ENCODE measurements around the gene SLC8A3. TPM values are rescaled to one million over a fixed set of nuclear protein-coding genes. Genes with fewer than 3 reads are reported as not detected.

SLC8A3 gene
- total and polyA plus RNA-seq, 10 of the 15 experiments (the other 5 are each of a cell fraction or from before 2014, with no cell fraction given), result 0.04 to 0.17 (median 0.13) TPM; not detected in 3

GRCh38 chr14:70048313-70048654 lies 140.5 kb downstream of the SLC8A3 start (continued):
- no peak for TF ChIP-seq ZBTB40 (IDR thresholded peaks at IDR 0.05; ENCODE audit: borderline replicate concordance)
- TF ChIP-seq CBX5 (IDR thresholded peaks at IDR 0.05; ENCODE audit: low read depth), result no peak
- no peak for TF ChIP-seq CREM (IDR thresholded peaks at IDR 0.05; ENCODE audit: low read depth)
- no peak for TF ChIP-seq BRCA1 (IDR thresholded peaks at IDR 0.05; ENCODE audit: low read depth, low read length)
- TF ChIP-seq HDAC6 (IDR thresholded peaks at IDR 0.05; ENCODE audit: unreplicated experiment), result no peak
- no peak for TF ChIP-seq TBL1XR1 (IDR thresholded peaks at IDR 0.05; ENCODE audit: low read depth, low read length)

- no peaks in the 10 kb centered on the region for H3K27me3 ChIP-seq (replicated peaks in 1 of 2; ENCODE audit: control insufficient read depth in 2 of 2, insufficient read depth in 2 of 2, low read length in 1 of 2)
- no peak overlapping the region for H3K4me3 ChIP-seq
- TF ChIP-seq CBX3 (IDR thresholded peaks at IDR 0.05; ENCODE audit: borderline replicate concordance, low read depth) (no peak), ZBED1 (IDR thresholded peaks at IDR 0.05; ENCODE audit: borderline replicate concordance) (no peak), ZNF24 (IDR thresholded peaks at IDR 0.05) (no peak)
- POLR2A ChIA-PET, result no interaction called here
- CTCF ChIA-PET, result interaction anchor here (1.2 to 1.9 kb wide), 2 partner anchors 26 to 28 kb away, joined by 3 to 10 read pairs; no protein-coding TSS in a partner anchor
- intact Hi-C loops (cut with micrococcal nuclease; ENCODE audit: unreplicated experiment), result loop anchor here (10.0 kb wide), 1 partner anchor 767 kb away; no protein-coding TSS in a partner anchor
- SMC1A ChIA-PET (ENCODE audit: uncharacterized antibody, unreplicated experiment), result interaction anchor here (1.3 kb wide), 1 partner anchor 31 kb away, joined by 3 read pairs; no protein-coding TSS in a partner anchor
- DNase-seq (ENCODE audit: low read depth, low spot score), result no peak
- in situ Hi-C loops (cut with MboI), result no loop called here
- WGBS (ENCODE audit: insufficient coverage, insufficient replicate concordance, low lambda C conversion rate, missing lambda C conversion rate), result 29% methylated on average over 3 of the region's 3 CpGs
- H3K4me1 ChIP-seq (ENCODE audit: control insufficient read depth, insufficient read depth, low read length), result no peaks in the 10 kb centered on the region
- no peak overlapping the region for H3K27ac ChIP-seq (ENCODE audit: control insufficient read depth, insufficient read depth)
- no peaks in the 10 kb centered on the region for H3K9me3 ChIP-seq (replicated peaks; ENCODE audit: control insufficient read depth, insufficient read depth, low read length)
- H3K36me3 ChIP-seq (ENCODE audit: control insufficient read depth in 2 of 2, insufficient read depth in 2 of 2, low read length in 1 of 2), result no peaks in the 10 kb centered on the region
- no TSS peak for BruUV-seq (replicated peaks)
- RAD21 ChIA-PET (ENCODE audit: unreplicated experiment), result interaction anchor here (1.2 kb wide), 1 partner anchor 26 kb away, joined by 3 read pairs; no protein-coding TSS in a partner anchor
- ATAC-seq, result no peak
- no peaks in the 10 kb centered on the region for H4K20me1 ChIP-seq (ENCODE audit: control insufficient read depth, insufficient read depth)
- no peak overlapping the region for H3K9ac ChIP-seq (ENCODE audit: control insufficient read depth, insufficient read depth, low read length)
- no peak overlapping the region for H3K4me2 ChIP-seq (ENCODE audit: control insufficient read depth, insufficient read depth)
- H2AFZ ChIP-seq (ENCODE audit: control insufficient read depth, low read depth, low read length), result no peak overlapping the region
- no peak for FAIRE-seq
- H3K79me2 ChIP-seq (ENCODE audit: control insufficient read depth, insufficient read depth, low read length), result no peaks in the 10 kb centered on the region
Observed at GRCh38 chr14:70047598-70048312, 141.0 kb downstream of the SLC8A3 start.
